ENCODE results near the gene TSTD1.

Gene TSTD1

GRCh38 chr1:161009602-161010211 lies 29.1 kb downstream of the TSTD1 start:
- Histone ChIP-seq H3K27me3 (replicated peaks) (no peaks in the 10 kb centered on the region), H3K4me3 (ENCODE audit: low read depth, low read length) (no peak overlapping the region), H3K36me3 (replicated peaks) (no peaks in the 10 kb centered on the region), H3K27ac (no peak overlapping the region)
- no peak for TF ChIP-seq CTCF (IDR thresholded peaks at IDR 0.05; ENCODE audit: low read depth, low read length, missing control alignments)
- in situ Hi-C loops (cut with HindIII; ENCODE audit: low pct_ligation_motif_present, low sequenced_read_pairs), result no loop called here
- no peak for DNase-seq

DNA sequence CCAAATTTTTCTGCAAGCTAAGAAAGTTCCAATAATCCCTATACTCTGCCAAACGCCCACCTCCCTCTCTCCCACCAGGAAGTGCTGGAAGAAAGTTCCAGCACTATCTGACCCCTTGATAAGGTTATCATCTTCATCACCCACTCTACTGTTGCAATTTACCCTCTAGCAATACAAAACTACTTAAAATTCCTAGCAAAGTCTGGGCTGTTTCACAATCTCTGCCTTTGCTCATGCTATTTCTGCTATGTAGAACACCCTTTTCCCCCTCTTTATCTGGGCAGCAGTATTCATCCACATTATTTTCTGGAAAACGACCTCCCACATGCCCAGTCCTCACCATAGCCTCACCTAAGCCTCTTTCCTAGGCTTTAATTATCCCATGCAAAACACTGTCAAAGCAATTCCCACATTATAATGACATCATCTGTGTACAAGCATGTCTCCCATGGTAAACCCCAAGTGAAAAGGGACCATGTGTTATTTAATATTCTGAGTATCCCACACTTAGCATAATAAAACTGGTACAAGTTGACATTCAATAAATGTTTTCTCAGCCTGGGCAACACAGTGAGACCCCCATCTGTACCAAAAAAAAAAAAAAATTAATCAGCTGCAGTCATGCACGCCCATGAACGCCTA lies 29.8 kb downstream of the TSTD1 start:
- Histone ChIP-seq H3K36me3 (replicated peaks) (no peaks in the 10 kb centered on the region), H3K27me3 (replicated peaks) (no peaks in the 10 kb centered on the region), H3K27ac (no peak overlapping the region), H3K4me3 (ENCODE audit: low read depth, low read length) (no peak overlapping the region)
- in situ Hi-C loops (cut with HindIII; ENCODE audit: low pct_ligation_motif_present, low sequenced_read_pairs), result no loop called here
- TF ChIP-seq CTCF (IDR thresholded peaks at IDR 0.05; ENCODE audit: low read depth, low read length, missing control alignments), result no peak
- DNase-seq, result no peak

GRCh38 chr1:161007369-161007768 lies 31.4 kb downstream of the TSTD1 start:
- no peak overlapping the region for H3K27ac ChIP-seq
- no peaks in the 10 kb centered on the region for H3K36me3 ChIP-seq (replicated peaks)
- DNase-seq, result no peak
- H3K27me3 ChIP-seq (replicated peaks), result no peaks in the 10 kb centered on the region
- H3K4me3 ChIP-seq (ENCODE audit: low read depth, low read length), result no peak overlapping the region
- in situ Hi-C loops (cut with HindIII; ENCODE audit: low pct_ligation_motif_present, low sequenced_read_pairs), result no loop called here
- TF ChIP-seq CTCF (IDR thresholded peaks at IDR 0.05; ENCODE audit: low read depth, low read length, missing control alignments), result no peak

DNA sequence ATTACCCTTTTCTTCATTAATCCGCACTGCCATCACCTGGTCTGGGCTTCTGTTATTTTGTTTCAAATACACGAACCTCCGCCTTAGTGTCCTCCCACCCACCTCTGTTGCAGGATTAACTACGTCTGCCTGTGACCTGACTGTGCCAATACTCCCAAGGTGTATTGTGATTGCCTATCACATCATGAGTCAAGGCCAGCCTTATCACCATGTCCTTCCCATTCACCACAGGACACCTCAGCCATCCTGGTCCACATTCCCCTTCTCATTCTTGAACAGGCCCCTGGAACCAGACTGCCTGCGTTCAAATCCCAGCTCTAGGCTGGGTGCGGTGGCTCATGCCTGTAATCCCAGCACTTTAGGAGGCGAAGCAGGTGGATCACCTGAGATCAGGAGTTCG lies 32.2 kb downstream of the TSTD1 start:
- TF ChIP-seq CTCF (IDR thresholded peaks at IDR 0.05; ENCODE audit: low read depth, low read length, missing control alignments), result no peak
- Histone ChIP-seq H3K27ac (no peak overlapping the region), H3K36me3 (replicated peaks) (no peaks in the 10 kb centered on the region), H3K4me3 (ENCODE audit: low read depth, low read length) (no peak overlapping the region), H3K27me3 (replicated peaks) (no peaks in the 10 kb centered on the region)
- no peak for DNase-seq
- in situ Hi-C loops (cut with HindIII; ENCODE audit: low pct_ligation_motif_present, low sequenced_read_pairs), result no loop called here

DNA sequence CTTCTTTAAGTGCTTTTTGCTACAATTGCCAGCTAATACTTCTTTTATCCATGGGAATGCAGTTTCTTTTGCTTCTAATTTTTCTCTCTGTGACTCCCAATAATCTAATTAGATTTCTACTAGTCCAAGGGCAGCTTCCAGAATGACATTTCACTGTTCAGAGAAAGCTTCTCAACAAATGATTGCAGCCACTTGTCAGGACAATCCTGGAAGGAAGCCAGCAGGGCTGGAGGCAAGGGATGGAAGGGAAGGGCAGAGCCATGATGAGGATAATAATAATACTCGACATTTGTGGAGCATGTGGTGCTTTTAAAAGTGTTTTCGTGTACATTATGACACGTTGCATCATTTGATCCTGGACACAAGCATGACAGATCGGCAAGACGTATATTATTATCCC lies 37.2 kb downstream of the TSTD1 start:
- no peak for DNase-seq
- H3K36me3 ChIP-seq (replicated peaks), result no peaks in the 10 kb centered on the region
- in situ Hi-C loops (cut with HindIII; ENCODE audit: low pct_ligation_motif_present, low sequenced_read_pairs), result no loop called here
- no peaks in the 10 kb centered on the region for H3K27me3 ChIP-seq (replicated peaks)
- no peak for TF ChIP-seq CTCF (IDR thresholded peaks at IDR 0.05; ENCODE audit: low read depth, low read length, missing control alignments)
- no peak overlapping the region for H3K4me3 ChIP-seq (ENCODE audit: low read depth, low read length)
- H3K27ac ChIP-seq, result no peak overlapping the region
